ENCODE measurements around the gene DHRSX.
"Not testable (repeated sequence)": the region's sequence is repeated elsewhere in the genome, so short reads cannot be mapped to it uniquely, and the experiment has no call there.

DHRSX gene

DNA sequence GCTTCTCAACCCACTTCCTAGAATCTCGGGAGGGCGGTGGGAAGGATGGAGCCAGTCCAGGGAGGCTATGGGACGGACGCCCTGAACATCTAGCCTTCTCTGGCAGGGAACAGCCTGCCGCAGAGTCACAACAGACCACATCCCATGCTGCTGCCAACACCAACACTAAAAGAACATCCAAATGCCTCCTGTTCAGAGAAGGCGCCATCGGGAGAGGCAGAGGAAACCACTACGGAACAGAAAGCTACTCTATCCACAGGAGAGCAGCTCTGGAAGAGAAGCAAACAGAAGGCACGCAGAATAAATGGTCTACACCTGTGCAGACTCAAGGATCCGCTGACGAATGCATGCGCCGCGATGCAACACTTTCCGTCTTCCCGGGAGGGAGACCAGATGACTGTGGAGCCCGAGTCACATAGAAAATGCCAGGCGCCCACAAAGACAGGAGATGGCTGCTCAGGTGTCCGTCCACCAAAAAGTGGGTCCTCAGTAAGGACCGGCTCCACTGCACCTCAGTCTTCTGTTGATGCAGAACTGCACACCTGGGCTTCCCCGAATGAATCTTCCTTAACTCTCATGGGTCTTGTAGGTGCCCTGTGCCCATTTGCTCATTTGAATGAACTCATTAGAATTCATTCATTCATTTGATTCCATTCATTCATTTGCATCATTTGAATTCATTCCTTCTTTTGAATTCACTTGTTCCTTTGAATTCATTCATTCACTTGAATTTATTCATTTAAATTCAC is 217.5 kb downstream of the DHRSX start:
- Histone ChIP-seq H3K4me2 (no peak overlapping the region), H3K4me3 (IDR thresholded peaks at IDR 0.05; ENCODE audit: insufficient read depth, low read depth, low read length) (no peak overlapping the region), H3K36me3 (ENCODE audit: insufficient read depth) (no peaks in the 10 kb centered on the region), H3K79me2 (ENCODE audit: insufficient read depth, low read depth) (no peaks in the 10 kb centered on the region), H3K27me3 (ENCODE audit: insufficient read depth, low read depth) (no peaks in the 10 kb centered on the region), H3K9ac (no peak overlapping the region), H2AFZ (ENCODE audit: low read depth) (no peak overlapping the region), H3K27ac (no peak overlapping the region), H3K4me1 (ENCODE audit: low read depth, poor library complexity, severe bottlenecking) (no peaks in the 10 kb centered on the region), H4K20me1 (ENCODE audit: insufficient read depth) (no peaks in the 10 kb centered on the region)
- TF ChIP-seq, protein P1, sequence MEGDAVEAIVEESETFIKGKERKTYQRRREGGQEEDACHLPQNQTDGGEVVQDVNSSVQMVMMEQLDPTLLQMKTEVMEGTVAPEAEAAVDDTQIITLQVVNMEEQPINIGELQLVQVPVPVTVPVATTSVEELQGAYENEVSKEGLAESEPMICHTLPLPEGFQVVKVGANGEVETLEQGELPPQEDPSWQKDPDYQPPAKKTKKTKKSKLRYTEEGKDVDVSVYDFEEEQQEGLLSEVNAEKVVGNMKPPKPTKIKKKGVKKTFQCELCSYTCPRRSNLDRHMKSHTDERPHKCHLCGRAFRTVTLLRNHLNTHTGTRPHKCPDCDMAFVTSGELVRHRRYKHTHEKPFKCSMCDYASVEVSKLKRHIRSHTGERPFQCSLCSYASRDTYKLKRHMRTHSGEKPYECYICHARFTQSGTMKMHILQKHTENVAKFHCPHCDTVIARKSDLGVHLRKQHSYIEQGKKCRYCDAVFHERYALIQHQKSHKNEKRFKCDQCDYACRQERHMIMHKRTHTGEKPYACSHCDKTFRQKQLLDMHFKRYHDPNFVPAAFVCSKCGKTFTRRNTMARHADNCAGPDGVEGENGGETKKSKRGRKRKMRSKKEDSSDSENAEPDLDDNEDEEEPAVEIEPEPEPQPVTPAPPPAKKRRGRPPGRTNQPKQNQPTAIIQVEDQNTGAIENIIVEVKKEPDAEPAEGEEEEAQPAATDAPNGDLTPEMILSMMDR (conservative IDR thresholded peaks at IDR 0.05; ENCODE audit: low read depth, low read length) = no peak

DNA sequence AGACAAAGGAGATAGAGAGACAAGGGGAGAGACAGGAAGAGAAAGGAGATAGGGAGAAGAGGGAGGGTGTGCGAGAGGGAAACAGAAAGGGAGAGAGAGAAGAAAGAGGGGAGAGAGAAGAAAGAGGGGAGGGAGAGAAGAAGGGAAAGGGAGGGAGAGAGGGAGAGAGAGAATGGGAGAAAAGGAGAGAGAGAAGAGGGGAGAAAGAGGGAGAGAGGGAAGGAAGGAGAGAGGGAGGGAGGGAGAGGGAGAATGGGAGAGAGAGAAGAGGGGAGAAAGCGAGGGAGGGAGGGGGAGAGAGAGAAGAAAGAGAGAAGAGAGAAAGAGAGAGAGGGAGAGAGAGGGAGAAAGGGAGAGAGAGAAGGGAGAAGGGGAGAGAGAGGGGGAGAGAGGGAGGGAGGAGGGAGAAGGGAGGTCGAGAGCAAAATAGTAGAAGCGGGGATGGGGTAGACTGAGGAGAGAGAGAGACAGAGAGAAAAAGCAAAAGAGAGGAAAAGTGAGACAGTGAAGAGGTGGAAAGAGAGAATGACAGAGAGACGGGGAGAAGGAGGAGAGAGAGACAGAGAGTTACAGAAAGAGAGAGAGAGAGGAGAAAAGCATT is 218.2 kb downstream of the DHRSX start:
- H3K4me1 ChIP-seq (ENCODE audit: low read depth, poor library complexity, severe bottlenecking) = no peaks in the 10 kb centered on the region
- no peaks in the 10 kb centered on the region for H4K20me1 ChIP-seq (ENCODE audit: insufficient read depth)
- H3K79me2 ChIP-seq (ENCODE audit: insufficient read depth, low read depth) = no peaks in the 10 kb centered on the region
- no peak overlapping the region for H3K4me3 ChIP-seq (IDR thresholded peaks at IDR 0.05; ENCODE audit: insufficient read depth, low read depth, low read length)
- no peak overlapping the region for H3K27ac ChIP-seq
- no peak overlapping the region for H3K4me2 ChIP-seq
- no peaks in the 10 kb centered on the region for H3K36me3 ChIP-seq (ENCODE audit: insufficient read depth)
- H3K27me3 ChIP-seq (ENCODE audit: insufficient read depth, low read depth) = no peaks in the 10 kb centered on the region
- H3K9ac ChIP-seq = no peak overlapping the region
- no peak overlapping the region for H2AFZ ChIP-seq (ENCODE audit: low read depth)
- TF ChIP-seq, protein P1 (conservative IDR thresholded peaks at IDR 0.05; ENCODE audit: low read depth, low read length) = no peak

DNA sequence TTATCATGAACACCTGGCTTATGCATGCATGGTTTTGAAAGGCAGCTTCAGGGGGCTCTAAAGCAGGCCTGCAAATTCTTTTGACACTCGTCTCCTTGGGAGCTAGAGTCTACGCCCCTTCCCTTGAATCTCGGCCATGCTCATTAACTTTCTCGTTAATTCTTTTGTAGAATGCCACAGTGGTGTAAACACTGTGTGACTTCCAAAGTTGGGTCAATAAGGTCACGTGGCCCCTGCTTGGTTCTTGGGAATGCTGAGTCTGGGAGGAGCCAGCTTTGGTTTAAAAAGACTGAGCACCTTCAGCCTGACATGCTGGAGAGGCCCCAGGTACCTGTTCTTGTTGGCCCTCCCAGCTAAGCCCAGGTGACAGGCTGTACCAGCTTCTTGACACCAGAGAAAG is 228.4 kb downstream of the DHRSX start:
- TF ChIP-seq, protein P1 (conservative IDR thresholded peaks at IDR 0.05; ENCODE audit: low read depth, low read length) = no peak
- H3K4me3 ChIP-seq (IDR thresholded peaks at IDR 0.05; ENCODE audit: insufficient read depth, low read depth, low read length) = no peak overlapping the region

DNA sequence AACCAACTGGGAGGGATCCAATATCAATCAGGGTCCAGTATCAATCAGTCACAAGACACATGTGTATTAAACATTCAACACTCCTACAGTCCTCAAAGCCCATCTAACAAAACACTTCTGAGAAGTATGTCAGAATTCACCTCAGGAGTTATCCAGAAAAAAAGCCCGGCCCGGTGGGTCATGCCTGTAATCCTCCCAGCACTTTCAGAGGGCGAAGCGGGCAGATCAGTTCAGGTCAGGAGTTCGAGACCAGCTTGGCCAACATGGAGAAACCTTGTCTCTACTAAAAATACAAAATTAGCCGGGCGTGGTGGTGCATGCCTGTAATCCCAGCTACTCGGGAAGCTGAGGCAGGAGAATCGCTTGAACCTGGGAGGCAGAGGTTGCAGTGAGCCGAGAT is 229.2 kb downstream of the DHRSX start:
- H3K4me3 ChIP-seq (IDR thresholded peaks at IDR 0.05; ENCODE audit: insufficient read depth, low read depth, low read length); H2AFZ ChIP-seq (ENCODE audit: low read depth); H3K79me2 ChIP-seq (ENCODE audit: insufficient read depth, low read depth); H4K20me1 ChIP-seq (ENCODE audit: insufficient read depth); H3K27ac ChIP-seq; H3K4me2 ChIP-seq; H3K9ac ChIP-seq; H3K27me3 ChIP-seq (ENCODE audit: insufficient read depth, low read depth); H3K36me3 ChIP-seq (ENCODE audit: insufficient read depth); H3K4me1 ChIP-seq (ENCODE audit: low read depth, poor library complexity, severe bottlenecking): not testable (repeated sequence)

More for the DNA sequence above, 228.4 kb downstream of the DHRSX start:
- Histone ChIP-seq H3K27ac (no peak overlapping the region), H3K36me3 (ENCODE audit: insufficient read depth) (no peaks in the 10 kb centered on the region), H3K27me3 (ENCODE audit: insufficient read depth, low read depth) (no peaks in the 10 kb centered on the region), H3K4me1 (ENCODE audit: low read depth, poor library complexity, severe bottlenecking) (no peaks in the 10 kb centered on the region), H3K79me2 (ENCODE audit: insufficient read depth, low read depth) (no peaks in the 10 kb centered on the region), H3K4me2 (no peak overlapping the region), H3K9ac (no peak overlapping the region), H2AFZ (ENCODE audit: low read depth) (no peak overlapping the region), H4K20me1 (ENCODE audit: insufficient read depth) (no peaks in the 10 kb centered on the region)

DNA sequence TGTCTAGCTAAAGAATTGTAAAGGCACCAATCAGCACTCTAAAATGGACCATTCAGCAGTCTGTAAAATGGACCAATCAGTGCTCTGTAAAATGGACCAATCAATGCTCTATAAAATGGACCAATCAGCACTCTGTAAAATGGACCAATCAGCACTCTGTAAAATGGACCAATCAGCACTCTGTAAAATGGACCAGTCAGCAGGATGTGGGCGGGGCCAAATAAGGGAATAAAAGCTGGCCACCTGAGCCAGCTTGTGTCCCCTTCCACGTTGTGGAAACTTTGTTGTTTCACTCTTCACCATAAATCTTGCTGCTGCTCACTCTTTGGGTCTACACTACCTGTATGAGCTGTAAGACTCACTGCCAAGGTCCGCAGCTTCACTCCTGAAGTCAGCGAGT is 230.0 kb downstream of the DHRSX start:
- not testable (repeated sequence) for H3K36me3 ChIP-seq (ENCODE audit: insufficient read depth); H3K79me2 ChIP-seq (ENCODE audit: insufficient read depth, low read depth); H3K27me3 ChIP-seq (ENCODE audit: insufficient read depth, low read depth); H3K4me1 ChIP-seq (ENCODE audit: low read depth, poor library complexity, severe bottlenecking); H3K4me3 ChIP-seq (IDR thresholded peaks at IDR 0.05; ENCODE audit: insufficient read depth, low read depth, low read length); H4K20me1 ChIP-seq (ENCODE audit: insufficient read depth); H2AFZ ChIP-seq (ENCODE audit: low read depth); H3K4me2 ChIP-seq; H3K27ac ChIP-seq; H3K9ac ChIP-seq
